SK-N-MC (cell line): Measurements from ENCODE around the gene ARHGAP29.

Experiments used
- EZH2 ChIP-seq: fragments of 200-600 bp; sonication (generic); IDR thresholded peaks from one replicate; pipeline ENCODE4 v1.6.1; 2017; ENCODE audit warnings: antibody characterized with exemption
- FOXP2 ChIP-seq: optimal IDR thresholded peaks from 2 replicates; pipeline ENCODE3; 2011; ENCODE audit warnings: mild to moderate bottlenecking, moderate library complexity; ENCODE audit not compliant: insufficient read depth; ENCODE audit errors: extremely low read length, control extremely low read depth
- POLR2AphosphoS5 ChIP-seq: IDR thresholded peaks from 2 replicates; pipeline ENCODE4 v1.6.1; 2012; ENCODE audit warnings: mild to moderate bottlenecking, low read depth, low read length, borderline replicate concordance

DNA sequence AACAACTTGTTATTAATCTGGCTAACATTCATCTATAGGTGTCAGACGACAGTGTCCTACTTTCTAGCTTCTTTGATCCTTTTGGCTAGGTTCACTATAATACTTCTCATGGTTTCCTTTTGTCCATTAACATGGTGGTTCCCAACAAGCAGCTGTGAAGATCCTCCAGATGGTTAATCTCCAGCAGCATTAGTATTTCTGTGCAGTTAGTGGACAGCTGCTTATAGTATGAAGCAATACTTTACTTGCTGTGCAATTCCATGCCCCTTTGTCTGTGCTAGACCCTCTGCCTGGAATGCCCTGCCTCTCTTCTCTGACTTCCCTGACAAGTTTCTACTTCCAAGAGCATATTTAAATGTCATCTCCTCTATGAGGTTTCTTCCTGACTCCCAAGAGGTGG lies 41.7 kb upstream of the ARHGAP29 start:
- no peak for TF ChIP-seq EZH2
- no peak for TF ChIP-seq POLR2AphosphoS5
- no peak for TF ChIP-seq FOXP2
